ENCODE results near the gene SLC5A10. TPM values are rescaled to one million over a fixed set of nuclear protein-coding genes. Genes with fewer than 3 reads are reported as not detected.
"Not testable (repeated sequence)": the region's sequence is repeated elsewhere in the genome, so short reads cannot be mapped to it uniquely, and the experiment has no call there.

Gene SLC5A10
- total RNA-seq, 6 donors from 2014 or later: not detected

DNA sequence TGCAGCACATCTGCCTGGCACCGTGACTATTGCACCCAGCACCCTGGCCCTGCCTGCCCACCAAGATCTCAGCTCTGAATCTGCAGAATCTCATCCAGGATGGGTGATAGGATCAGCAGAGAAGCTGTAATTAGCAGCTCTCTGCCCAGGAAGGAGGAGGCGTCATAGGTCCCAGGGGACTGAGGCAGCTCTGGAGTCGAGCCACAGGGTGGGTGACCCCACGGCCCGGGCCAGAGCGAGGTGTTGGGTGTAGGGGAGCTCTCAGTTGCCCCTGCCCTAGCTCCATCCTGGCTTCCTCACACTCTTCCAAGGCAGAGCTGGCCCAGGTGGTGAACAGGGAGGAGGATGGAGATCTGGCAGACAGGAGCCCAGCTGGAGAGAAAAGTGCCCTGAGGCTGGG lies 70.8 kb downstream of the SLC5A10 start:
- Histone ChIP-seq H3K9me3 (no peaks in the 10 kb centered on the region), H3K4me1 (no peaks in the 10 kb centered on the region), H3K27ac (no peak overlapping the region), H3K27me3 (no peaks in the 10 kb centered on the region), H3K4me3 (no peak overlapping the region), H3K36me3 (no peaks in the 10 kb centered on the region)
- TF ChIP-seq, protein P1, sequence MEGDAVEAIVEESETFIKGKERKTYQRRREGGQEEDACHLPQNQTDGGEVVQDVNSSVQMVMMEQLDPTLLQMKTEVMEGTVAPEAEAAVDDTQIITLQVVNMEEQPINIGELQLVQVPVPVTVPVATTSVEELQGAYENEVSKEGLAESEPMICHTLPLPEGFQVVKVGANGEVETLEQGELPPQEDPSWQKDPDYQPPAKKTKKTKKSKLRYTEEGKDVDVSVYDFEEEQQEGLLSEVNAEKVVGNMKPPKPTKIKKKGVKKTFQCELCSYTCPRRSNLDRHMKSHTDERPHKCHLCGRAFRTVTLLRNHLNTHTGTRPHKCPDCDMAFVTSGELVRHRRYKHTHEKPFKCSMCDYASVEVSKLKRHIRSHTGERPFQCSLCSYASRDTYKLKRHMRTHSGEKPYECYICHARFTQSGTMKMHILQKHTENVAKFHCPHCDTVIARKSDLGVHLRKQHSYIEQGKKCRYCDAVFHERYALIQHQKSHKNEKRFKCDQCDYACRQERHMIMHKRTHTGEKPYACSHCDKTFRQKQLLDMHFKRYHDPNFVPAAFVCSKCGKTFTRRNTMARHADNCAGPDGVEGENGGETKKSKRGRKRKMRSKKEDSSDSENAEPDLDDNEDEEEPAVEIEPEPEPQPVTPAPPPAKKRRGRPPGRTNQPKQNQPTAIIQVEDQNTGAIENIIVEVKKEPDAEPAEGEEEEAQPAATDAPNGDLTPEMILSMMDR (IDR thresholded peaks at IDR 0.05): no peak
- TF ChIP-seq POLR2AphosphoS5 (IDR thresholded peaks at IDR 0.05) (no peak), POLR2A (IDR thresholded peaks at IDR 0.05) (no peak), EP300 (IDR thresholded peaks at IDR 0.05) (no peak)
- ATAC-seq (ENCODE audit: low FRiP score in 2 of 2) (no peak), DNase-seq (no peak)
- 90 to 100% methylated on average over 1 to 6 of the region's 6 CpGs for WGBS, 2 donors

DNA sequence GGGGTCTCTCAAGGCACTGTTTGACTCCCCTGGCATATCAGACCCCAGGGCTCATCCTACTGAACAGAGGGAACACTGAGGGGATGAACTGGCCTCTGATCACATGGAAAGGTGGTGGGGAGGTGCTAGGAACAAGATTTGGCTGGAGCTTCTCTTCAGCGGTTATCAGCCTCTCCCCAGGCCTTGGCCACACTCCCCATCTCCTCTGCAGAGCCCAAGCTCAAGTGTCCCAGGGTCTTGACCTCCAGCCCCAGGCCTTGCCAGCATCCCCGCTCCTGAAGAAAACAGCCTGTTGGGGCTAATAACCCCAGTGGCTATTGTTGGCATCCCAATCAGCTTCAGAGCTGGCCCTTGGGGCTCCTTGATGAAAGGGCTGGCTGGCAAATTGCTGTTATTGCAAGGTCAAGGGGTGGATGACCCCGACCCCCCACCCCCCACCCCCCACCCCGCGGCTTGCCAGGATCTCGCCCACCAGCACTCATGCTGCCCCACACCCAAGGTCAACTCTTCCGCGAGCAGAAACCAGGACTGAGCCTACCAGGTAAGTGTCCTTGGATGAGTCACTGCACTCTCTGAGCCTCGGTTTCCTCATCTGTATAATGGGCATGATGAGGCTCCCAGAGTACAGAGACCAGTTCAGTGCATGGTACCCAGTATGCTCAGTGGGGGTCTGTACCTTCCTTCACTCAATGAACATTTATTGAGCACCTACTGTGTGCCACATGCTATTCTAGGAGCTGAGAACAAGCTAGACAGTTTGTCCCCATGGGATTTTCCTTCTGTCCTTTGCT lies 71.4 kb downstream of the SLC5A10 start:
- Histone ChIP-seq H3K27ac (no peak overlapping the region), H3K9me3 (no peaks in the 10 kb centered on the region), H3K27me3 (no peaks in the 10 kb centered on the region), H3K36me3 (no peaks in the 10 kb centered on the region), H3K4me3 (no peak overlapping the region), H3K4me1 (no peaks in the 10 kb centered on the region)
- DNase-seq (no peak), ATAC-seq (ENCODE audit: low FRiP score in 2 of 2) (no peak)
- 80% methylated on average over 5 to 9 of the region's 9 CpGs for WGBS, 2 donors
- TF ChIP-seq POLR2AphosphoS5 (IDR thresholded peaks at IDR 0.05): no peak
- TF ChIP-seq, protein P1 (IDR thresholded peaks at IDR 0.05): no peak
- no peak for TF ChIP-seq EP300 (IDR thresholded peaks at IDR 0.05)
- TF ChIP-seq POLR2A (IDR thresholded peaks at IDR 0.05): no peak

DNA sequence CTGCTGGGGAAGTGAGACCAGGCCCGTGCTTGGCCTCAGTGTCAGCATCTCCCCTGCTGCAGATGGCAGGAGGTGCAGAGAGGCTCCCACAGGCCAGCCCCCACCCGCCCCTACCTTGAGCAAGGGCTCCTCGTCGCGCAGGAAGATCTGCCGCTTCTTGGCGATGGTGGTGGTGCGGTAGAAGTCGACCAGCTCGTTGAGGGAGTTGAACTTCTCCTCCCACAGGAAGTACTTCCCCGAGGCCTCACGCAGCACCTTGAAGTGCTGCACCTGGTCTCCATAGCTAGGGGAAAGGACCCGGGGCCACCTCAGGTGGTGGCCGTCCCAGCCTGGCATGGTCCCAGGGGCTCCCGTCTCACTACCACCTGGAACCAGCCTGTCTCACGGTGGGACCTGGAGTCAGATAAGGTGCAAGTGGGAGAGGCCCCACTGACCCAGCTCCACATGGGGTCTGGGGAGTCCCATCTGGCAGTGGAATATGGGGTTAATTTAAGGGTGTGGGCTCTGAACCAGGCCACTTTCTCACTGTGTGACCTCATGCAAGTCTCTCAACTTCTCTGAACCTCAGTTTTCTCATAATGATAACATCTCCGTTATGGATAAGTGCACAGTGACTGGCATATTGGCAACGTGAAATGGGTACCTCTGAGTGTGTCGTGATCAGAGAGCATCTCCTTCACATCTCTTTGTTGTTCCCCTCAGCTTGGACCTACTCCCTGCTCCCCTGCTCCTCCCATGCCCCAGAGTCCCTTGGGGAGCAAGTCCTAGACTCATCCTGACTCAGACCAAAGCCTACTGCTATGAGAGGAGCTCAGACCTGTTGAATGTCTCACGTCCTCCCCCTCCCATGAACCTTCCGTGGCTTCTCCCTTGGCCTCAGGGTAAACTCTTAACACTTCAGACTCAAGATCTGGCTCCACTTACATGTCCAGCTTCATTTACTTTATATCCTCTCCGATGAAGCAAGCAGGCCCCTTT lies 72.4 kb downstream of the SLC5A10 start:
- WGBS, 2 donors: 78 to 82% methylated on average over 7 to 22 of the region's 22 CpGs
- no peak overlapping the region for H3K4me3 ChIP-seq
- no peak for ATAC-seq (ENCODE audit: low FRiP score in 2 of 2)

DNA sequence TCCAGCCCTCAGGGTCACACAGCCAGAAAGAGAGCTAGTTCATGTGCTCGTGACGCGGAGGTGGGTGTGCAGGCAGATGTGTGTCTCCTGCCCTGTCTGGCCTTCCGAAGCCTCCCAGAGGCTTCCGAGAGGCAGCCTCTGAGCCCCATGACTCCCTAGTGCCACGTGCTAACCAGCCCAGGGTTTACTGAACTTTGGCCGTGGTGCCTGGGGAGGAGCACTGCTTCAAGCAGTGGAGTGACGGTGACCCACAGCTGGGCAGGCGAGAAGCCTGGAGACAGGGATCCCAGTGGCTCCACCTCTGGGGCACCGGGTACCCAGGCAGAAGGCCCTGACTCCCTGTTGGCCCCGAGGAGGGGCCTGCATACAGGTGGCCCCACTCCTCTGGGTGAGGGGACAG lies 76.7 kb downstream of the SLC5A10 start:
- DNase-seq; H3K27ac ChIP-seq; H3K4me1 ChIP-seq; H3K27me3 ChIP-seq; H3K4me3 ChIP-seq; H3K36me3 ChIP-seq; ATAC-seq (ENCODE audit: low FRiP score in 2 of 2); H3K9me3 ChIP-seq: not testable (repeated sequence)
- no CpG with 5 or more reads among the region's 11 CpGs for WGBS, 2 donors

More for the DNA sequence above, 72.4 kb downstream of the SLC5A10 start:
- H3K9me3 ChIP-seq: no peaks in the 10 kb centered on the region
- no peaks in the 10 kb centered on the region for H3K4me1 ChIP-seq
- TF ChIP-seq POLR2A (IDR thresholded peaks at IDR 0.05) (no peak), EP300 (IDR thresholded peaks at IDR 0.05) (no peak), POLR2AphosphoS5 (IDR thresholded peaks at IDR 0.05) (no peak)
- TF ChIP-seq, protein P1 (IDR thresholded peaks at IDR 0.05): no peak
- peak in 1 of 2 donors; percentile 59 for DNase-seq
- no peak overlapping the region for H3K27ac ChIP-seq
- no peaks in the 10 kb centered on the region for H3K27me3 ChIP-seq
- H3K36me3 ChIP-seq: no peaks in the 10 kb centered on the region

DNA sequence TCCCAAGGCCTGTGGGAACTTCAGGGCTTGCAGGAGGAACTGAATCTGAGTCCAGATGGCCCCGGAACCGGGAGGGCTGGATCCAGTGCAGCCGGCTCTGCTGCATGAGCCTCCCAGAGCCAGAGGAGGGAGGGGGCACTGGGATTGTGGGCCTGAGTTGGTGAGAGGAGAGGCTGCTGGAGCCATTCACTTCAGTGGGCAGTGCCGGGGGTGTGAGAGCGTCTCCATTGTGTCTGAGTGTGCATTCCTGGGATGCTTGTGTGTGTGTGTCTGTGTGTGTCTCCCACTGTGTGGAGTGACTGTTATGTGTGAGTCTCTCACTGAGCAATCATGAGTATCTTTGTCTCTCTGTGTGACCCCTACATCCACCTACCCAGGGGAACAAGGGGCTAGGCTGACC lies 77.8 kb downstream of the SLC5A10 start:
- not testable (repeated sequence) for H3K27ac ChIP-seq; H3K4me3 ChIP-seq; DNase-seq; H3K36me3 ChIP-seq; H3K27me3 ChIP-seq; ATAC-seq (ENCODE audit: low FRiP score in 2 of 2); H3K4me1 ChIP-seq; H3K9me3 ChIP-seq
- no CpG with 5 or more reads among the region's 5 CpGs for WGBS, 2 donors

DNA sequence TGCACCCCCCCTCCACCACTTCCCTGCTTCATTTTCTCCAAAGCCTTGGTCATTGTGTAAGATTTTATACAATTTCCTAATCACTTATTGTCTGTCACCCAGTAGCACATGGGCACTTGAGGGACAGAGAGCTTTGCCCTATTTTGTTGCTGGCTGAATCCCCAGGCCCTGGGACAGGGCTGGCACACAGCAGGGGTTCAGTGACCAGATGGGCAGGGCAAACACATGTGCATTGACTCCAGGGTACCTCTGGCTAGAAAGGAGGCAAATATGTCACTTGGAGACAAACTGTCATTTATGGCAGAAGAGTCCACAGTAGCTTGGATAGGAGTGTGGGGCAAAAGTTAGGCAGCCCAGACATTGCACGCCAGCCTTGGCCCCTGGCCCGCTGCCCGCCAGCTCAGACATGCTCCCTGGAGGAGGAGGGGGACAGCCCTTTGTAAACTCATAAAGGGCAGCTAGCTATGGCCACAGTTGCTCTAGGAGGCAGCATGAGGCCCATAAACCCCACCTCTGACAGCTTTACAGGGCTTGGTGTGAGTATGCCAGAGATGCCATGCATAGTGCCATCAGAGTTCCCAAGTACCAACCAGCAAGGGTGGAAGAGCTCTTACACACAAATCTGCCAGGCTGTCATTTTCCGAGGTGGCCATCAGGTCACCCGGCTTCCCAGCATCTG lies 78.9 kb downstream of the SLC5A10 start:
- H3K4me1 ChIP-seq; H3K27me3 ChIP-seq; ATAC-seq (ENCODE audit: low FRiP score in 2 of 2); H3K4me3 ChIP-seq; H3K36me3 ChIP-seq; H3K9me3 ChIP-seq; H3K27ac ChIP-seq; DNase-seq: not testable (repeated sequence)
- no CpG with 5 or more reads among the region's 5 CpGs for WGBS, 2 donors
